ENCODE measurements around the gene SCTR. TPM values are rescaled to one million over a fixed set of nuclear protein-coding genes. Genes with fewer than 3 reads are reported as not detected.
A peak's percentile ranks its signal among the peaks of the same experiment; 100 is the strongest.

Gene SCTR
- total RNA-seq, 1 donor, result not detected

DNA sequence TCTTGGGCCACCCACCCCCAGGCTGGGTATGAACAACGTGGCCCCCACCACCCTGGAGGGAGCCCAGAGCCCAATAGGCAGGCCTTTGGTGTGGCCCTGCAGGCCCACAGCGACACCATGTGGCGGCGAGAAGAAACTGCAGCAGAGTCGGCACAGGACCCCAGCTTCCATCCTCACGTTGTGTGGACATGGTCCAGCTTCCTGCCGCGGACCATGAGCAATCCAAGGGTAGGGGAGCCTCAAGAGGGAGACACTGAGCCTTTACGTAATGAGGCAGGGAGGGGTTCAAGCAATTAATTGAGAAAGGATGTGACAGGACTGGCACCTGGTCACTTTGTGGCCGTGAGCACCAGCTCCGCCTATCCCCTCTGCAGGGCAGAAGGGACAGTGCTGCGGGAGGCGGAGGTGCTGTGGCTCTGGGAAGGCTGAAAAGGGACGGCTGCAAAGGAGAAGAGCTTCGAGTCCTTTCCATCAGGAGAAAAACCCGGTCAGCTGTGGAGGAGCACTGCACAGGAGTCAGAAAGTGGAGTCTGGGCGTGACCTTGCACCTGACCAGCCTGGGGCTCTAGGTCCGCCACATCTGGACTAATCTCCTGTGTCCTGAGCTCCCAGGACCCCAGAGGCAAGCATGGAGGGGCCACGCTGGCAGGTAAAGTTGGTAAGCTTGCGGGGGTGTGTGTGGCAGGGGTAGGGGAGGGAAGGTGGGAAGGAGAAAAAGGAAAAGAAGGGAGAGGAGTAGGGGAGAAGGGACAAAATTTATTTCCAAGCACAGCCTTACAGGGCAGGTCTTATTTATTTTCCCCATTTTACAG lies 47.8 kb downstream of the SCTR start:
- peak; percentile 13 to 55 (median 40) for DNase-seq (ENCODE audit: low read depth in 2 of 3, low spot score in 2 of 3)

DNA sequence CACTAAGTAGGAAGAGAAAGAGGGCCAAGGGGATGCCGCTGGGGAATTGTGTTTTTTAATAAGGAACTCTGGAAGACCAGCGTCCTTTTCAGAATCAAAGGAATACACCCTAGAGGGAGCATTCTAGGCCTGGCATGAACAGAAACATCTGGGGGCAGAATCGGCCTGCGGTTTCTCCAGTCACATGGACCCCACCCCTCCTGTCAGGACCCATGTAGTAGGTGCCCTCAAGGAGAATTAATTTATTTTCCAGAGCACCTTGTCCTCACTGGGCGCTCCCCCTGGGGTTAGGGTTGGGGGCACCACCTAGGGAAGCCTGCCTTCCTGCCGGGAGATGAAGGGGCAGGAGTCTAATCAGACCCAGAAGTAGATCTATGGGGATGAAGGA lies 48.4 kb downstream of the SCTR start:
- no peak for DNase-seq (ENCODE audit: low read depth in 2 of 3, low spot score in 2 of 3)

DNA sequence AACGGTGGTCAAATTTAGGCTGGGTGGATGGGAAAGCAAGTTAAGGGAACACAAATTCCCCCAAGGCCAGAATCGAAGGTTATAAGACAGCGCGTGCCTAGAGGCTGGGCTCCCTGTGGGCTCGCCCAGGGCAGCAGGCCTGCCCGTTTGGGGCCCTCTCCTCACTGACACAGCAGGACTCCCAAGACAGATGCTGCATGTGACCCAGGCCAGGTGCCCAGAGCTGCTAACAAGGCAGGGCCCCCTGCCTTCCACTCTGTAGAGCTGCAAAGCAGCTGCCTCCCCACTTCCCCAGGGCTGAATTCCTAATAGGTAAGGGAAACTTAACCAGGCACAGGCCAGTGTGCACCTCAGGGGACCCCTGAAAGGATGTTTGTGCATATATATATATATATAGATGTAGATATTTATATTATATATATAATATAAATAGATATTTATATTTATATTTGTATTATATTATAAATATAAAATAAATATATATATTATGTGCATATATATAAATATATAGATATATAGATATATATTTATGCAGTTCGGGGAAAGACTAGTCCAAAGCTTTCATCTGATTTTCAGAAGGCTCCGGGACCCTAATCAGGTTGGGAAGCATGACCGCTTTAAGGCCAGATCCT lies 48.9 kb downstream of the SCTR start:
- no peak for DNase-seq (ENCODE audit: low read depth in 2 of 3, low spot score in 2 of 3)

DNA sequence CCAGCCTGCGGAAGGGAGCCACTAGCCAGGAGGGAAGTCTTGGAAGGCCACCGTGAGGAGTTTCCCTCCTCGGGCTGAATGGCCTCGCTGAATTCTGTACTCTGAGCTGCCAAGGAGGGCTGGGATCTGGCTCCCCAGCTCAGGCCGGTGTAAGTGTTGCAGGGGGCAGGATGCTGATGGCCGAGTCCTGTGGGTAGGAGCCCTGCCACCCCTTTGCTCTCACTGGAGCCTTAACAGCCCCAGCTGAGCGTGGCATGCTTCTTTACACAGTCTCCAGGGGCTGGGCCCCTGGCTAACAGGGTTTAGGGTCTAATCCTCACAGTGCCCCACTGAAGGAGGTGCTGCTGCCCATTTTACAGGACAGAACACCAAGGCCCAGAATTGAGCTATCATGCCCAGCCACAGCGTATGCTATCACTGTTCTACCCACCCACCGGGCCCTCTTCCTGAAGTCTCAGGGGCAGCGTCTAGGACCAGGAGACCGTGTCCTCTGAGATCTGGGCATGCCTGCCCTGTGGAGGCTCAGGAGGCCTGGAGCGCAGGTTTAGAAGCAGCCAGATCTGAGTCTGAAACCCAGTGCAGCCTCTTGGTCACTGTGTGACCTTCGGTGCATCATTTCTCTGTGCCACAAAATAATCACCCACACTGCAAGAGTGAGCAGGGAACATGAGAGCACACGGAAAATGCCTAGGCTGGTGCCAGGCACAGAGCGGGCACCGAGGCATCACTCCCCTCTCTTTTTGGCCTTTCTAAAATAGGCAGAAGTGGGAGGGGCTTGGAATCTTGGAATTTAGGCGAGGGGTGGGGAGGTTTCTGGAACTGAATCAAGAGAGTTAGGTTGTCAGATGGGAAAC lies 49.7 kb downstream of the SCTR start:
- DNase-seq (ENCODE audit: low read depth in 2 of 3, low spot score in 2 of 3), result no peak

DNA sequence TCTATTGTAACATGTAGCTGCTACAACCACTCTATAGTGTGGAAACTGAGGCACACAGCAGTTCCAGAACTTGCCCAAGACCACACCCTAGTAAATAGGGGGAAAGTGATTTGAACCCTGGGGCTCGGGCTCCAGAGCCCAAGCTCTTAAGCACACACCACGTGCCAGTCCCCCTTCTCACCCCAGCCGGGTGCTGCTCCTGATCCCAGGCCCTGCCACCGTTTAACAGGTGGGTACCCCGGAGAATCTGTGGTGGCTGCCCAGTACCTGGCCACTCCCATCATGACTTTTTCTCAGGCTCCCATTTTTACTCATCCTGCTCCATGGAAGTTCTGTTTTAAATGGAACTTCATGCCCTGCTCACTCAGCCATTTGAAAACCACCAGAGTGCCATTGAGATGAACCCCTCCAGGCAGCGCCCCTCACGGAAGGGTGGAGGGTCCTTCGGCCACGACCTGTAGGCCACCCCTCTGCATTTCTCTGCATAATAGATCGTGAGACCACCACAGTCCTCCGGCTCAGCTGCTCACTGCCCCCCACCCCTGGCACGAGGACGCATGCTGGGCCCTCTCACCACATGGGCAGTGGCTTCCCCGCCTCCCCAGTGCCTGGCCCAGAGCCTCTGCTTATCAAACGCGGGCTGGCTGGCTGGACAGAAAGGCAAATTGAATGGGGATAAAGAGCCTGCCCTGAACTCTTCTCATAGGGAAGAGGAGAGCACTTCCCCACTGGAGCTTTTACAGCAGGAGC lies 50.5 kb downstream of the SCTR start:
- DNase-seq (ENCODE audit: low read depth in 2 of 3, low spot score in 2 of 3), result no peak

DNA sequence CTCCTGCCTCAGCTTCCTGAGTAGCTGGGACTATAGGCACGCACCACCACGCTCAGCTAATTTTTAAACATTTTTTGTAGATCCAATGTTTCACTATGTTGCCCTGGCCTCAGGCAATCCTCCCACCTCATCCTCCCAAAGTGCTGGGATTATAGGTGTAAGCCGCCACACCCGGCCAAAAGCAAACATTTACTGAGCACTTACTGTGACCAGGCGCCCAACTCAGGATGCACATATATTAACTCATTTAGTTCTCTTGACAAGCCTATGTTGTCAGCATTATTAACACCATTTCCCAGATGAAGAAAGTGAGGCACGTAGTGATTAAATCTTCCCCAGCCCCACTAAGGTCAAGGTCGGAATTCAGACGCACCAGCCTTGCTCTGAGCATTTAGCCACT lies 51.5 kb downstream of the SCTR start:
- DNase-seq (ENCODE audit: low read depth in 2 of 3, low spot score in 2 of 3), result no peak

DNA sequence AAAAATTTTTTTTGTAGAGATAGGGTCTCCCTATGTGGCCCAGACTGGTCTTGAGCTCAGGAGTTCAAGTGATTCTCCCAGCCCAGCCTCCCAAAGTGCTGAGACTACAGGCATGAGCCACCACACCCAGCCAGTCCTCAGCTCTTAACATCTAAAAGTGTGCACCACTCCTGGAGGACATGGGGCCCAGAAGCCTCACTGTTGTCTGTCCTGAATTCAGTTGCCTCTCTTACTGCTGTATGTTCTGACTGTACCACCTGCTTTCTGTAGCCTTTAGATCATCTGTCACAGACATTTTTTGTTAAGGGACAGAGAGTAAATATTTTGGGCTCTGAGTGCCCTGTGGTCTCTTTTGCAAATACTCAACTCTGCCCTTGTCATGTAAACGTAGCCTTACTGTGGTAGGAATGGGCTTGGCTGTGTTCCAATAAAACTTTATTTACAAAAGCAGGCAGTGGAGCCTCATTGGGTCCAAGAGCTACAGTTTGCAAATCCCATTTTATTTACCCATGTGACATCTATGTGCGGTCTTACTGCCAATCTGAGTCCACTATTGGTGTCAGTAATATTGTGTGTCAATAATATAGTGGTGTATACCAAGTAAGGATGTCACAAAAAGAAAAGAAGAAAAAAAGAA lies 54.5 kb downstream of the SCTR start:
- DNase-seq (ENCODE audit: low read depth in 2 of 3, low spot score in 2 of 3), result no peak

DNA sequence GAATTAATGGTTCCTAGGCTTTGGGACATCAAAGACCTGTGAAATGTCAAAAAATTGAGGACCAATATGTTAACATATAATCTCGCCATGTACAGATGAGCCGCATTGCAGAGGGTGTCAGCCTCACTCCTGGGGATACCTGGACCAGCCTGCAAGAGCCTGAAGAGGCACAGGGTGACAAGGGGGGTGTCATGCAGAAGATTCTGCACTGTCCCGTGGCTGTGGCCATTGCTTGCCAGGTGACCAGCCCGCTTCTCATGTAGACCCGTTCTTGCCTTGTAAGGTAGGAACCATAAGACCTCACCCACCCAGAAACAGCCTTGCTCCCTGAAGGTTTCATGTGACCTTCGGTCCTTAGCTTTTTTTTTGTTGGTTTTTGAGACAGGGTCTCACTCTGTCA lies 55.2 kb downstream of the SCTR start:
- no peak for DNase-seq (ENCODE audit: low read depth in 2 of 3, low spot score in 2 of 3)

DNA sequence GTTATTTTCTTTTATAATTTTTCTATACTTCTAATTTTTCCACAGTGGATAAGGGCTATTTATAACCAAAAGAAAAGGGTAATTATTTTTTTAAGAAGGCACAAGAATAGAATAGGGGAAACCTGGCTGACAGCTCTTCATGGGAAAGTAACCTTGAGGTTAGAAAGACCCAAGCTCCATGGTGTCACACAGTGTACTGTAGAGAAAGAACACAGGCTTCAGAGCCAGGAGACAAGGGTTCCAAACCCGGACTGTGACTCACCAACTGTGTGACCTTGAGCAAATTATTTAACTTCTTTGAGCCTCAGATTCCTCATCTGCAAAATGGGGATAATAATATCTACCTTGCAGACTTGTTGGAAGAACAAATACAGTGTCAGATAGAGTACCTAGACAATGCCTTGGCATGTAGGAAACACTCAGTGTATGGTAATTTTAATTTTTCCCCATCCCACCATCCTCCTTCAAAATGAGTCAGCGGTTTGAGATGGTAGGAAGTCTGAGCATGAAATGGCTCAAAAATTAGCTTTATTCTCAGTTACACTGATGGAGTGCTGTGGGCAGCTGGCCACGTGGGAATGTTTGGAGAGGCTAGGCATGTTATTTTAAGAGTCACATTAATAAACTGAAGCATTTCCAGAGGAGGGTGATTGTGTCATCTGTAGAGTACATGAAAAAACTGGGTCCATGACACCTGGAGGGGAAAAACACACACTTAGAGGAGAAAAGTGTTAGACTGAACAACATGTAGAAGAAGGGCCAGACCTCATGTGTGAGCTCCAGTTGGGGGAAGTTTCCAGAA lies 55.9 kb downstream of the SCTR start:
- no peak for DNase-seq (ENCODE audit: low read depth in 2 of 3, low spot score in 2 of 3)

DNA sequence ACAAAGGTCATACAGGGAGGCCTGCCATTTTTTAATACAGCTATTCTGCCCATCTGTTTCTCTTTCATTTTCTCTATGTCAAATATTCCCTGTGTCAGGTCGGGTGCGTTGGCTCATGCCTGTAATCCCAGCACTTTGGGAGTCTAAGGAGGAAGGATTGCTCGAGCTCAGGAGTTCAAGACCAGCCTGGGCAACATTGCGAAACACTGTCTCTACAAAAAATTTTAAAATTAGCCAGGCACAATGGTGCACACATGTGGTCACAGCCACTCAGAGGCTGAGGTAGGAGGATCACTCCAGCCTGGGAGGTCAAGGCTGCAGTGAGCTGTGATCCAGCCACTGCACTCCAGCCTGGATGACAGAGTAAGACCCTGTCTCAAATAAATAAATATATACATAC lies 57.9 kb downstream of the SCTR start:
- no peak for DNase-seq (ENCODE audit: low read depth in 2 of 3, low spot score in 2 of 3)

DNA sequence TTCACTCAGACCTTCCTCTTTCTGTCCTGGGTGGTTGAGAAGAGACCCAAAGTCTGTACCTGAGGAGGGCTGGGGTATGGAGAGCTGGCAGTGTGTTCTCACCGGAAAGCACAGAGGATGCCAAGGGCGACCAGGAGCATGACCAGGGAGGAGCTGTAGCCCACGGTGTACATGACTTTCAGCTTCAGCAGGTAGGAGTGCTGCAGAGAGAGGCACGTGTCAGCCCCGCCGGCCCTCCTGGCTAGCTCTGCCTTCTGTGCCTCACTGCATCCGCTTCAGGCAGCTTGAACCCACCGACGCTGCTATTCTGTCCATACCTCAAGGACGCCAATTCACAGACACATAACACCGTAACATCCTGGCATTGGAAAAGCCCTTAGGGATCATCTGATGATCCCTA lies 58.6 kb downstream of the SCTR start:
- no peak for DNase-seq (ENCODE audit: low read depth in 2 of 3, low spot score in 2 of 3)

DNA sequence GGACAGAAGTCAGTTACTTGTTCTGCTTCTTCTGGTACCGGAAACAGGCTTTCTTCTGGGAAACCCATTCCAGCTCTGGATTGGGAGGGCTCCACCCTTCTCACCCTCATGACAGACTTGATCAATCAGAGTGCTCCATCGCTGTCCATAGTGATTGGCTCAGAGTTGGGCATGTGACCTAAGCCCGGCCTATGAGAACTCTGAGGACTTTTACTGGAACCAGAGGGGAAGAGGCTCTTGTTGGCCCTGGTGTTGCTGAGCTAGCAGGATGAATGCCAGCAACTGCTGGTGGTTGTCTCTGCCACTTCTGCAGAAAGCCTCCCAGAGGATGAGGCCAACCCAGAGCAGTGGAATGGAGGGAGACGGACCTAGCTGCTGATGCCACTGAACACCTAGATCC lies 59.3 kb downstream of the SCTR start:
- no peak for DNase-seq (ENCODE audit: low read depth in 2 of 3, low spot score in 2 of 3)

DNA sequence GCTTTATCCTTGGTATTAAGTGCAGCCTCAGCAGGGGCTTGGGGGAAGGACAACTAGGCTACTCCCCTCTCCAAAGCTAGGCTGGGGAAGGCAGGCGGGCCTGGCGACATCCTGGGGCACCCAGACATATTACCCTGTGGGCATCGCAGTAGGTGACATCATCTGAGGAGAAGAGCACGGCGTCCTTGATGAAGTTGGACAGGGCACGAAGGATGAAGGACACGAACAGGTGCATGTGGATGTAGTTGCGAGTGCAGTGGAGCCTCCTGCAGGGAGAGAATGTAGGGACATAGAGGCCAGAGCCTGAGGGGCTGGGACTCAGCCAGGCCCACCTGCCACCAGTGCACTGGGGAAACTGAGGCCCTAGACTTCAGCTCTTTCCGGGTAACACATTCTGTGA lies 60.3 kb downstream of the SCTR start:
- no peak for DNase-seq (ENCODE audit: low read depth in 2 of 3, low spot score in 2 of 3)

DNA sequence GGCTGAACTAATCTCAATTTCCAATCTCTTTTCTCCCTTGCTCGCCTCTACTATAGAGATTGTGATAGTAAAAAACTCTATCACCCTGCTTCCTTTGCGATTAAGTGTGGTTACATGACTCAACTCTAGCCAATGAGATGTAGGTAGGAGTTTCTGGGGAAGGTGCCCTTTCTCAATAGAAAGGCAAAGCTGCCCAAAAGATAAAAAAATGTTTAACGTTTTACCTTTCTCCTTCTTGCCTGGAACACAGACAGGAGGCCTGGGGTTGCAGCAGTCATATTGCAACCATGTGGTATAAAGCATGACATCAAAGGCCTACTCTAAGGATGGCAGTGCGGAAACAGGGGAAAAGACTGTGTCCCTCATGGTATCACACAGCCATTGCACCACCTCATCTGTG lies 61.1 kb downstream of the SCTR start:
- DNase-seq (ENCODE audit: low read depth in 2 of 3, low spot score in 2 of 3), result no peak

DNA sequence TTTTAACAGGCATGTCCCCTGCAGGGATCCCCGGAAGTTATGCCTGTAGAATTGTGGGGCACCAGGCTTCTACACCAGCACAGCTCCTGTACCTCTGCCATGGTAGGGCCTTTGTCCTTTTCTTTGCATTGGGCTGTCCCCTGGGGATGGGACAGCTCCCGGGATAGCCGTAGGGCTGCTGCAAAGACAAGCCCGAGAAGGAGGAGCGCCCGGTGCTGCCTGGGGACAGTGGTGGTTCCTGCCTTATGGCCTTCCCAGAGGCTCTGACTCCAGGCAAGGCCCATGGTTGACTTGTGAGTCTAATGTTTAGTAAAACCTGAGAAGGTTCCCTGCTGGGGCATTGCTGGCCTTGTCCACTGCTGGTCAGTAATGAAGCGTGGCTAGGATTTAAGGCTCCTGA lies 61.7 kb downstream of the SCTR start:
- no peak for DNase-seq (ENCODE audit: low read depth in 2 of 3, low spot score in 2 of 3)

DNA sequence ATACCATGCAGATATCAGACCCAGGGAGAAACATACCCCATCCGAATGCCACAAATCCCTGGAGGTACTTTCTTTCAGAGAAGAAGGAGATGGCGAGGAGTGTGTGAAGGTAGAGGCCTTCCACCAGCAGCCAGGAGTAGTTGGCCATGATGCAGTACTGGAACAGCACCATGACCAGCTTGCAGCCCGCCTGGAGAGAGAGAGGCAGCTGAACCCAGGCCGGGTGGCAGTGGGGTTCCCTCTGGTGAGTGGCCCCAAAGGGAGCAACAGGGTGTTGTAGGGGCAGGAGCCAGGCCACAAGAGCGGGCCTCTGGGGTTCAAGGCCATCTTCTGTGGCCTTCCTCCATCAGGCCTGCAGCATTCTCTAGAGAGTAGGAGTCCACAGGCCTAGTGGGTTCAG lies 62.5 kb downstream of the SCTR start:
- no peak for DNase-seq (ENCODE audit: low read depth in 2 of 3, low spot score in 2 of 3)

DNA sequence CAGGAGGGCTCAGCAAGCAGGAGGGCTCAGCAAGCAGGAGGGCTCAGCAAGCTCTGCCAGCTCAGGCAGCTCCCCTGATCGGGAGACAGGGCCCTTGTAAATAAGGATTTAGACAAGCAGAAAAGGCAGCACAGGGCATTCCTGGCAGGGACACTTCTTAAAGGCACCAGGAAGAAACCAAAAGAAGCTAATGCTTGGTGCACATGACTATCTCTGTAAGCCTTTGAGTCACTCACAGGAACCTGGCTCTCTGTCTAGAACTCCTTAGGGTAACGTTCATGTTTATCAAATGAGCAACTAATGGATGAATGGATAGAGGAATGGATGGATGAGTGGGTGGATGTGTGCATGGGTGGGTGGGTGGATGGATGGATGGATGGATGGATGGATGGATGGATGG lies 64.2 kb downstream of the SCTR start:
- DNase-seq (ENCODE audit: low read depth in 2 of 3, low spot score in 2 of 3), result no peak

DNA sequence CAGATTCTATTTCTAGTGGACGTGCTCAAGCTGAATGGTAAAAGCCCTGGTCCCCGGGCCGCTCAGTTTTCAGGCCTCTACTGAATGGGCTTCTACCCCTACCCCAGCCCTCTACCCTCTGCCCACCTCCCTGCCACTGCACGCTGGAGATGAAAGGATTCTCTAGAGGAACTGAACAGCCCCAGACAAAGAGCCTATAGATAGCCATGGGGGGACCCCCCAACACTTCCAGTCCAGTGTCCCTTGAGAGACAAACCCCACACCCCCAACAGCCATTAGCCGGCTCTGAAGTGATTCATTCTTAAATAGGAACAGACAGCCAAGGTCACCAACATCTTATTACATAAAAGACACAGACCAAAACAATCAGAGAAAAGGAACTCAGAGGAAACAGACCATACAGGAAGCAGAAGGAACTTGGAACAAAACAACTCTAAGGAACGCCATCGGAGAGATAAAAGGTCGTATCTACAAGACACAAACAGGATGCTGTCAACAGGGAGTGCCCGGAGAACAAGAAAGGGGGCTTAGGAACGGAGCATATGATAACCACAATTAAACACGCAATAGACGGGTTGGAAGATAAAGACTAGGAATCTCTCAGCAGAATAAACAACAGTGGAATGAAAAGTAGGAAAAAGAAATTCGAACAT lies 69.1 kb downstream of the SCTR start:
- no peak for DNase-seq (ENCODE audit: low read depth in 2 of 3, low spot score in 2 of 3)

DNA sequence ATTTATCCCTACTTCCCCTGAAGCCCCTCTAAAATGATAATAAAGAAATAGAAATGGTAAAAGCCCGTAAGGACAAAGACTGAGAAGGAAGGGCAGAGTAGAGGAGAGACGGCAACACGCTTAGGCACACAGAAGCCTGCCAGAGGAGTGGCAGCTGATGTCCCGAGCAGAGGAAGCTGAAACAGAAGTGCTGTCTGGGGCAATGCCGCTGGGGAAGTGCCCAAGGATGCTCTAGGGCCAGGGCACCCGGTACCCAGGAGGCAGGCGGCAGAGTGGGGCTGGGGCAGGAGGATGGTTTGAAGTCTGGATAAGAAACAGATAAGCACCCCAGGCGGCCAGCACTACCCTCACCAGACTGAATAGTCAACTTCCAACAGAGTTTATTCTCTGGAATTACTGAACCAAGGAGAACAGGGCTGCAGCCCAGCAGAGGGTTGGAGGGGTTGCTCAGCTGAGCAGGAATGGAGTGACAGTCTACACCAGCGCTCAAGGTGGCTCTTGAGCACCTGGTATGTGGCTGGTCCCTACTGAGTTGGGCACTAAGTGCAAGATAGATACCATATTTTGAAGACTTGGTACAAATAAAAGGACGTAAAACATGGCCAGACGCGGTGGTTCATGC lies 70.2 kb downstream of the SCTR start:
- DNase-seq (ENCODE audit: low read depth in 2 of 3, low spot score in 2 of 3), result no peak
